RWPE2 (cell line): Measurements from ENCODE around the gene LARGE1.

Source experiments
- ATAC-seq: fragments of 200-7000 bp; cut with Tn5 transposase; 3 replicates; pipeline ENCODE4 v1.9.1; 2021; ENCODE audit warnings: low read depth
- DNase-seq: peaks from one replicate; pipeline ENCODE4 v3.0.0-alpha.2; 2020; ENCODE audit warnings: low spot score
- H3K27ac ChIP-seq: fragments of 450-650 bp; 2 replicates; pipeline ENCODE4 v1.5.1; 2017; ENCODE audit warnings: mild to moderate bottlenecking; ENCODE audit not compliant: poor library complexity, severe bottlenecking
- H3K27me3 ChIP-seq: fragments of 250-450 bp; sonication (Bioruptor Pico); 2 replicates; pipeline ENCODE4 v1.5.1; 2021; ENCODE audit warnings: mild to moderate bottlenecking, moderate library complexity; ENCODE audit not compliant: insufficient read depth, poor library complexity, severe bottlenecking
- H3K36me3 ChIP-seq: fragments of 250-450 bp; sonication (Bioruptor Pico); 2 replicates; pipeline ENCODE4 v1.5.1; 2020; ENCODE audit warnings: low read depth, mild to moderate bottlenecking, moderate library complexity
- H3K4me1 ChIP-seq: fragments of 250-450 bp; sonication (Bioruptor Pico); 2 replicates; pipeline ENCODE4 v1.5.1; 2021; ENCODE audit warnings: mild to moderate bottlenecking, moderate library complexity; ENCODE audit not compliant: insufficient read depth, poor library complexity, severe bottlenecking
- H3K4me3 ChIP-seq: fragments of 250-450 bp; sonication (Bioruptor Pico); 2 replicates; pipeline ENCODE4 v1.5.1; 2021; ENCODE audit warnings: mild to moderate bottlenecking, moderate library complexity; ENCODE audit not compliant: severe bottlenecking
- H3K9me3 ChIP-seq: fragments of 250-450 bp; sonication (Bioruptor Pico); 2 replicates; pipeline ENCODE4 v1.5.1; 2021; ENCODE audit warnings: mild to moderate bottlenecking, moderate library complexity; ENCODE audit not compliant: severe bottlenecking
- CTCF ChIP-seq: fragments of 450-650 bp; IDR thresholded peaks from one replicate; pipeline ENCODE4 v1.5.1; 2017; ENCODE audit warnings: mild to moderate bottlenecking, moderate library complexity; ENCODE audit not compliant: poor library complexity, severe bottlenecking

LARGE1 gene

GRCh38 chr22:33851821-33852384 lies 68.4 kb downstream of the LARGE1 start:
- Histone ChIP-seq H3K27ac (no peak overlapping the region), H3K9me3 (no peaks in the 10 kb centered on the region), H3K4me3 (no peak overlapping the region), H3K4me1 (no peaks in the 10 kb centered on the region), H3K36me3 (no peaks in the 10 kb centered on the region), H3K27me3 (no peaks in the 10 kb centered on the region)
- no peak for ATAC-seq
- TF ChIP-seq CTCF = no peak
- DNase-seq = no peak

- Histone ChIP-seq H3K36me3 (no peaks in the 10 kb centered on the region), H3K4me1 (no peaks in the 10 kb centered on the region), H3K27ac (no peak overlapping the region), H3K4me3 (no peak overlapping the region), H3K27me3 (no peaks in the 10 kb centered on the region), H3K9me3 (no peaks in the 10 kb centered on the region)
- DNase-seq (no peak), ATAC-seq (no peak)
- TF ChIP-seq CTCF = no peak
Measured at GRCh38 chr22:33851240-33851639, 69.0 kb downstream of the LARGE1 start.

- no peak overlapping the region for H3K27ac ChIP-seq
- ATAC-seq (no peak), DNase-seq (no peak)
- no peak overlapping the region for H3K4me3 ChIP-seq
- no peaks in the 10 kb centered on the region for H3K27me3 ChIP-seq
- H3K9me3 ChIP-seq = no peaks in the 10 kb centered on the region
- H3K36me3 ChIP-seq = no peaks in the 10 kb centered on the region
- H3K4me1 ChIP-seq = no peaks in the 10 kb centered on the region
- TF ChIP-seq CTCF = no peak
Measured at GRCh38 chr22:33850724-33851123, 69.6 kb downstream of the LARGE1 start.

GRCh38 chr22:33850193-33850592 lies 70.1 kb downstream of the LARGE1 start:
- Histone ChIP-seq H3K27me3 (no peaks in the 10 kb centered on the region), H3K4me1 (no peaks in the 10 kb centered on the region), H3K36me3 (no peaks in the 10 kb centered on the region), H3K4me3 (no peak overlapping the region), H3K27ac (no peak overlapping the region), H3K9me3 (no peaks in the 10 kb centered on the region)
- ATAC-seq (no peak), DNase-seq (no peak)
- no peak for TF ChIP-seq CTCF

- Histone ChIP-seq H3K36me3 (no peaks in the 10 kb centered on the region), H3K9me3 (no peaks in the 10 kb centered on the region), H3K27me3 (no peaks in the 10 kb centered on the region), H3K4me3 (no peak overlapping the region), H3K27ac (no peak overlapping the region), H3K4me1 (no peaks in the 10 kb centered on the region)
- DNase-seq (no peak), ATAC-seq (no peak)
- TF ChIP-seq CTCF = no peak
Measured at GRCh38 chr22:33848251-33848650, 72.0 kb downstream of the LARGE1 start.
